Neural cell (in vitro differentiated cells): ENCODE data around the gene CHD1. TPM values are rescaled to one million over a fixed set of nuclear protein-coding genes. Genes with fewer than 3 reads are reported as not detected.

Experiments used
- H2AFZ ChIP-seq: fragments of 200-600, 300-800 bp; sonication (generic), shearing (Covaris generic); 2 replicates; pipeline ENCODE4 v1.6.0; 2014; ENCODE audit warnings: low read depth, mild to moderate bottlenecking, antibody characterized with exemption, low read length, moderate library complexity
- H3F3A ChIP-seq: fragments of 200-600 bp; shearing (Covaris generic); 2 replicates; pipeline ENCODE4 v1.6.1; 2016; ENCODE audit warnings: mild to moderate bottlenecking, moderate library complexity, mixed read lengths, antibody characterized with exemption, low read length; ENCODE audit not compliant: insufficient read depth, poor library complexity, severe bottlenecking
- H3K27ac ChIP-seq: fragments of 200-600, 300-800 bp; sonication (generic), shearing (Covaris generic); 2 replicates; pipeline ENCODE4 v1.5.1; 2014; ENCODE audit warnings: mild to moderate bottlenecking, low read length, moderate library complexity
- H3K27me3 ChIP-seq: fragments of 300-800, 200-600 bp; sonication (generic), shearing (Covaris generic); 2 replicates; pipeline ENCODE4 v1.6.0; 2014; ENCODE audit warnings: mild to moderate bottlenecking, low read depth, low read length, moderate library complexity; ENCODE audit not compliant: insufficient read depth
- H3K36me3 ChIP-seq: fragments of 300-800, 200-600 bp; sonication (generic), shearing (Covaris generic); 2 replicates; pipeline ENCODE4 v1.5.1; 2014; ENCODE audit warnings: mild to moderate bottlenecking, antibody characterized with exemption, low read length, moderate library complexity; ENCODE audit not compliant: insufficient read depth
- H3K4me2 ChIP-seq: fragments of 300-800, 200-600 bp; sonication (generic), shearing (Covaris generic); 2 replicates; pipeline ENCODE4 v1.6.0; 2014; ENCODE audit warnings: mild to moderate bottlenecking, low read length
- H3K4me3 ChIP-seq: fragments of 300-800, 200-600 bp; sonication (generic), shearing (Covaris generic); 2 replicates; pipeline ENCODE4 v1.5.1; 2014; ENCODE audit warnings: mild to moderate bottlenecking, low read length, moderate library complexity
- H3K79me2 ChIP-seq: fragments of 200-600 bp; shearing (Covaris generic); replicated peaks from 2 replicates; pipeline ENCODE4 v1.6.0; 2014; ENCODE audit warnings: mild to moderate bottlenecking, low read length, moderate library complexity; ENCODE audit not compliant: insufficient read depth
- H3K9ac ChIP-seq: fragments of 300-800, 200-600 bp; sonication (generic), shearing (Covaris generic); 2 replicates; pipeline ENCODE4 v1.6.1; 2016; ENCODE audit warnings: mild to moderate bottlenecking, low read length, mixed read lengths
- H3K9me2 ChIP-seq: fragments of 200-600 bp; shearing (Covaris generic); 2 replicates; pipeline ENCODE4 v1.6.1; 2016; ENCODE audit warnings: mild to moderate bottlenecking, low read length, mixed read lengths; ENCODE audit not compliant: insufficient read depth
- H3K9me3 ChIP-seq: fragments of 200-600, 300-800 bp; sonication (generic), shearing (Covaris generic); 2 replicates; pipeline ENCODE4 v1.6.1; 2016; ENCODE audit warnings: mild to moderate bottlenecking, mixed run types, low read length, moderate library complexity, mixed read lengths
- H4K20me1 ChIP-seq: fragments of 200-600 bp; shearing (Covaris generic); 2 replicates; pipeline ENCODE4 v1.6.1; 2016; ENCODE audit warnings: mild to moderate bottlenecking, mixed run types; ENCODE audit not compliant: insufficient read depth
- EP300 ChIP-seq: fragments of 450-650 bp; conservative IDR thresholded peaks from 2 replicates; pipeline ENCODE4 v1.6.1; 2014; ENCODE audit warnings: antibody characterized with exemption, mild to moderate bottlenecking, moderate library complexity; ENCODE audit not compliant: poor library complexity, severe bottlenecking
- EZH2 ChIP-seq: fragments of 200-600, 300-800 bp; shearing (Covaris generic), sonication (generic); IDR thresholded peaks from 2 replicates; pipeline ENCODE4 v1.6.1; 2014; ENCODE audit warnings: antibody characterized with exemption, low read length, borderline replicate concordance, mild to moderate bottlenecking; ENCODE audit not compliant: insufficient read depth, poor library complexity, severe bottlenecking
- MXI1 ChIP-seq: fragments of 450-650 bp; conservative IDR thresholded peaks from 2 replicates; pipeline ENCODE4 v1.6.1; 2014; ENCODE audit warnings: antibody characterized with exemption, mild to moderate bottlenecking; ENCODE audit not compliant: poor library complexity, severe bottlenecking
- POLR2AphosphoS5 ChIP-seq: IDR thresholded peaks from 2 replicates; pipeline ENCODE4 v1.6.1; 2012
- RAD21 ChIP-seq: fragments of 450-650 bp; conservative IDR thresholded peaks from 2 replicates; pipeline ENCODE4 v1.6.1; 2014; ENCODE audit warnings: antibody characterized with exemption, mild to moderate bottlenecking, moderate library complexity
- SMC3 ChIP-seq: fragments of 450-650 bp; conservative IDR thresholded peaks from 2 replicates; pipeline ENCODE4 v1.6.1; 2014; ENCODE audit warnings: antibody characterized with exemption, mild to moderate bottlenecking, moderate library complexity; ENCODE audit not compliant: poor library complexity
- TAF1 ChIP-seq: IDR thresholded peaks from 2 replicates; pipeline ENCODE4 v1.6.1; 2012; ENCODE audit warnings: low read depth
- polyA plus RNA-seq: library from polyadenylated mRNA; depleted of rRNA; stranded (reverse); fragments of >200 nt; gene quantifications from 2 replicates; pipeline ENCODE4 v1.2.3, GENCODE V29; 2014
- TF ChIP-seq, protein P1 (sequence below): IDR thresholded peaks from 2 replicates; pipeline ENCODE4 v1.6.1; 2012; ENCODE audit warnings: borderline replicate concordance
- TF ChIP-seq, protein P2 (sequence below): fragments of 450-650 bp; IDR thresholded peaks from 2 replicates; pipeline ENCODE4 v1.5.1; 2014; ENCODE audit warnings: antibody characterized with exemption, mild to moderate bottlenecking, moderate library complexity; ENCODE audit not compliant: poor library complexity, severe bottlenecking

The CHD1 gene
- polyA plus RNA-seq, 1 donor from 2014 or later = 64.5 TPM

DNA sequence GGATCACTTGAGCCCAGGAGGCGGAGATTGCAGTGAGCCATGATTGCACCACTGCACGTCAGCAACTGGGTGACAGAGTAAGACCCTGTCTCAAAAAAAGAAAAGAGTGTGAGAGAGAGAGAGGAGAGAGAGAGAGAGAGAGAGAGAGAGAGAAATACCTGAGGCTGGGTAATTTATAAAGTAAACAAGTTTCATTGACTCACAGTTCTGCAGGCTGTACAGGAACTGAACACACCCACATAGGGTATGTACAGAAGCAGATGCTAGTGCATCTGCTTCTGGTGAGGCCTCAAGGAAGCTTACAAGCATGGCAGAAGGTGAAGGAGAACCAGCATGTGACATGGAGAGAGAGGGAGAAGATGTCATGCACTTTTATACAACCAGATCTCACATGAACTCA lies 46.4 kb upstream of the CHD1 start:
- no peak overlapping the region for H3K9ac ChIP-seq
- no peak overlapping the region for H3K4me2 ChIP-seq
- no peaks in the 10 kb centered on the region for H3K9me3 ChIP-seq
- no peaks in the 10 kb centered on the region for H4K20me1 ChIP-seq
- H3F3A ChIP-seq = no peaks in the 10 kb centered on the region
- no peak overlapping the region for H3K27ac ChIP-seq
- H2AFZ ChIP-seq = no peak overlapping the region
- no peak overlapping the region for H3K4me3 ChIP-seq
- H3K79me2 ChIP-seq = no peaks in the 10 kb centered on the region
- H3K27me3 ChIP-seq = no peaks in the 10 kb centered on the region
- TF ChIP-seq MXI1 (no peak), POLR2AphosphoS5 (no peak), EZH2 (no peak), TAF1 (no peak), EP300 (no peak), RAD21 (no peak), SMC3 (no peak)
- H3K36me3 ChIP-seq = no peaks in the 10 kb centered on the region
- no peaks in the 10 kb centered on the region for H3K9me2 ChIP-seq

DNA sequence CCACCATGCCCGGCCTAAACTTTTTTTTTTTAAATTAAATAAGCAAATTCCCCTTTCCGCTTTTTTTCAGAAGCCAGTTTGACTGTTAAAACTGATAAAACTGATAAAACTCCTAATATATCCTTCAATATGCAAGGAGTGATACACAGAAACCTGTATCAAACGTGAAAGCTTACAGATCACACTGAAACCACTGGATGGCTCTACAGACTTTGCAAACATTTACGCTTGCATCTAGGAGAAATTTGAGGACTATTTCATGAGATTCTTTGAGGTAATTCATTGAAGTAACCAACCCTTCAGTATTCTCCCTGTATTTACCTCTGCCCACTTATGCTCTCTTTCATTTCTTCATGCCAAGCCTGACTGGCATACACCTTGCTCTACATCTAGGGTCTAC lies 40.6 kb upstream of the CHD1 start:
- no peak for TF ChIP-seq SMC3
- no peak for TF ChIP-seq EP300
- TF ChIP-seq, protein P1, sequence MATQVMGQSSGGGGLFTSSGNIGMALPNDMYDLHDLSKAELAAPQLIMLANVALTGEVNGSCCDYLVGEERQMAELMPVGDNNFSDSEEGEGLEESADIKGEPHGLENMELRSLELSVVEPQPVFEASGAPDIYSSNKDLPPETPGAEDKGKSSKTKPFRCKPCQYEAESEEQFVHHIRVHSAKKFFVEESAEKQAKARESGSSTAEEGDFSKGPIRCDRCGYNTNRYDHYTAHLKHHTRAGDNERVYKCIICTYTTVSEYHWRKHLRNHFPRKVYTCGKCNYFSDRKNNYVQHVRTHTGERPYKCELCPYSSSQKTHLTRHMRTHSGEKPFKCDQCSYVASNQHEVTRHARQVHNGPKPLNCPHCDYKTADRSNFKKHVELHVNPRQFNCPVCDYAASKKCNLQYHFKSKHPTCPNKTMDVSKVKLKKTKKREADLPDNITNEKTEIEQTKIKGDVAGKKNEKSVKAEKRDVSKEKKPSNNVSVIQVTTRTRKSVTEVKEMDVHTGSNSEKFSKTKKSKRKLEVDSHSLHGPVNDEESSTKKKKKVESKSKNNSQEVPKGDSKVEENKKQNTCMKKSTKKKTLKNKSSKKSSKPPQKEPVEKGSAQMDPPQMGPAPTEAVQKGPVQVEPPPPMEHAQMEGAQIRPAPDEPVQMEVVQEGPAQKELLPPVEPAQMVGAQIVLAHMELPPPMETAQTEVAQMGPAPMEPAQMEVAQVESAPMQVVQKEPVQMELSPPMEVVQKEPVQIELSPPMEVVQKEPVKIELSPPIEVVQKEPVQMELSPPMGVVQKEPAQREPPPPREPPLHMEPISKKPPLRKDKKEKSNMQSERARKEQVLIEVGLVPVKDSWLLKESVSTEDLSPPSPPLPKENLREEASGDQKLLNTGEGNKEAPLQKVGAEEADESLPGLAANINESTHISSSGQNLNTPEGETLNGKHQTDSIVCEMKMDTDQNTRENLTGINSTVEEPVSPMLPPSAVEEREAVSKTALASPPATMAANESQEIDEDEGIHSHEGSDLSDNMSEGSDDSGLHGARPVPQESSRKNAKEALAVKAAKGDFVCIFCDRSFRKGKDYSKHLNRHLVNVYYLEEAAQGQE = no peak
- no peak for TF ChIP-seq MXI1
- TF ChIP-seq POLR2AphosphoS5 = no peak
- TF ChIP-seq EZH2 = no peak
- TF ChIP-seq RAD21 = no peak
- TF ChIP-seq, protein P2, sequence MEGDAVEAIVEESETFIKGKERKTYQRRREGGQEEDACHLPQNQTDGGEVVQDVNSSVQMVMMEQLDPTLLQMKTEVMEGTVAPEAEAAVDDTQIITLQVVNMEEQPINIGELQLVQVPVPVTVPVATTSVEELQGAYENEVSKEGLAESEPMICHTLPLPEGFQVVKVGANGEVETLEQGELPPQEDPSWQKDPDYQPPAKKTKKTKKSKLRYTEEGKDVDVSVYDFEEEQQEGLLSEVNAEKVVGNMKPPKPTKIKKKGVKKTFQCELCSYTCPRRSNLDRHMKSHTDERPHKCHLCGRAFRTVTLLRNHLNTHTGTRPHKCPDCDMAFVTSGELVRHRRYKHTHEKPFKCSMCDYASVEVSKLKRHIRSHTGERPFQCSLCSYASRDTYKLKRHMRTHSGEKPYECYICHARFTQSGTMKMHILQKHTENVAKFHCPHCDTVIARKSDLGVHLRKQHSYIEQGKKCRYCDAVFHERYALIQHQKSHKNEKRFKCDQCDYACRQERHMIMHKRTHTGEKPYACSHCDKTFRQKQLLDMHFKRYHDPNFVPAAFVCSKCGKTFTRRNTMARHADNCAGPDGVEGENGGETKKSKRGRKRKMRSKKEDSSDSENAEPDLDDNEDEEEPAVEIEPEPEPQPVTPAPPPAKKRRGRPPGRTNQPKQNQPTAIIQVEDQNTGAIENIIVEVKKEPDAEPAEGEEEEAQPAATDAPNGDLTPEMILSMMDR = no peak
- no peak for TF ChIP-seq TAF1
- no peaks in the 10 kb centered on the region for H3K9me2 ChIP-seq
- no peak overlapping the region for H3K9ac ChIP-seq
- H4K20me1 ChIP-seq = no peaks in the 10 kb centered on the region
- no peaks in the 10 kb centered on the region for H3K9me3 ChIP-seq
- H3K4me3 ChIP-seq = no peak overlapping the region
- H3F3A ChIP-seq = no peaks in the 10 kb centered on the region
- H3K4me2 ChIP-seq = no peak overlapping the region
- no peaks in the 10 kb centered on the region for H3K36me3 ChIP-seq
- no peaks in the 10 kb centered on the region for H3K27me3 ChIP-seq
- H2AFZ ChIP-seq = no peak overlapping the region
- no peaks in the 10 kb centered on the region for H3K79me2 ChIP-seq
- H3K27ac ChIP-seq = no peak overlapping the region
